ENCODE measurements around the gene SP5.
A peak's percentile ranks its signal among the peaks of the same experiment; 100 is the strongest.
"Not testable (repeated sequence)": the region's sequence is repeated elsewhere in the genome, so short reads cannot be mapped to it uniquely, and the experiment has no call there.

Gene SP5

GRCh38 chr2:170710609-170710979 is 4.5 kb upstream of the SP5 start:
- no peak for DNase-seq
- intact Hi-C loops (cut with DNase I), result no loop called here

GRCh38 chr2:170711196-170711773 is 3.9 kb upstream of the SP5 start:
- no peak for DNase-seq
- intact Hi-C loops (cut with DNase I), result no loop called here

GRCh38 chr2:170711774-170712652 is 3.1 kb upstream of the SP5 start:
- intact Hi-C loops (cut with DNase I), result no loop called here
- DNase-seq, result peak in 1 of 10 donors; percentile 68

- no peak for DNase-seq
- intact Hi-C loops (cut with DNase I), result no loop called here
Observed at GRCh38 chr2:170712653-170713542, 2.2 kb upstream of the SP5 start.

- intact Hi-C loops (cut with DNase I), result no loop called here
- DNase-seq, result peak in 1 of 10 donors; percentile 85
Observed at GRCh38 chr2:170713543-170714380, 1.4 kb upstream of the SP5 start.

- intact Hi-C loops (cut with DNase I), result no loop called here
- DNase-seq, result no peak
Observed at GRCh38 chr2:170714381-170715061, 616 bp upstream of the SP5 start.

GRCh38 chr2:170715932-170716777 is 1.0 kb downstream of the SP5 start:
- DNase-seq, result peak in 1 of 10 donors; percentile 82
- intact Hi-C loops (cut with DNase I), result no loop called here

- peak in 3 of 10 donors; percentile 30 to 78 (median 68) for DNase-seq
- intact Hi-C loops (cut with DNase I), result no loop called here
Observed at GRCh38 chr2:170716851-170717598, 1.9 kb downstream of the SP5 start.

GRCh38 chr2:170717599-170717963 is 2.4 kb downstream of the SP5 start:
- intact Hi-C loops (cut with DNase I), result no loop called here
- no peak for DNase-seq

- intact Hi-C loops (cut with DNase I), result no loop called here
- no peak for DNase-seq
Observed at GRCh38 chr2:170717991-170718589, 3.0 kb downstream of the SP5 start.

DNA sequence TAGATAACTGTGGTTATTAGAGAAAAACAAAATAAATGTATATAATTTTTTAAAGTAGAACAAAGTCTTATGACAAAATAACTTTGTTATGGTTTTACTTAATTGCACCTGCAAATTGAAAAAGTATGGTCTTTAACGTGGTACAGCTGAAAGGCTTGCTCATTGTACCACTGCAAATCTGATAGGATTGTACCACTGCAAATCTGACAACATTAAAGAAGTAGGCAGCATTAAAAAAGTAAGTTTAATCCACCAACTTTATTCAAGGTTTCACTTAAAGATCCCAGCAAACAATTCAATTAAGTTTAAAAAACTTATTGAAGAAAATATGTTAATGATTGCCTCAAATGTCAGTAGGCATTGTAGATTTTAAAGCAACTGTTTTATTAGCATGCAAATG is 4.7 kb downstream of the SP5 start:
- intact Hi-C loops (cut with DNase I), result no loop called here

GRCh38 chr2:170721678-170722077 is 6.5 kb downstream of the SP5 start:
- intact Hi-C loops (cut with DNase I), result no loop called here
- no peak for DNase-seq

More for the DNA sequence above, 4.7 kb downstream of the SP5 start:
- no peak for DNase-seq

- intact Hi-C loops (cut with DNase I), result no loop called here
- DNase-seq, result no peak
Observed at GRCh38 chr2:170722301-170722700, 7.2 kb downstream of the SP5 start.

GRCh38 chr2:170723446-170723958 is 8.4 kb downstream of the SP5 start:
- intact Hi-C loops (cut with DNase I), result no loop called here
- DNase-seq, result no peak

GRCh38 chr2:170733798-170734600 is 18.9 kb downstream of the SP5 start:
- intact Hi-C loops (cut with DNase I), result no loop called here

GRCh38 chr2:170734601-170735000 is 19.5 kb downstream of the SP5 start:
- intact Hi-C loops (cut with DNase I), result not testable (repeated sequence)

More at GRCh38 chr2:170733798-170734600, 18.9 kb downstream of the SP5 start:
- no peak for DNase-seq

GRCh38 chr2:170736628-170737027 is 21.5 kb downstream of the SP5 start:
- intact Hi-C loops (cut with DNase I), result no loop called here
- no peak for DNase-seq

More at GRCh38 chr2:170734601-170735000, 19.5 kb downstream of the SP5 start:
- DNase-seq, result not testable (repeated sequence)
